Loucy (cell line): ENCODE measurements around the gene DDX60.
"Not testable (repeated sequence)": the region's sequence is repeated elsewhere in the genome, so short reads cannot be mapped to it uniquely, and the experiment has no call there.

ENCODE experiments used
- H2AFZ ChIP-seq: fragments of 200-600 bp; sonication (generic); 2 replicates; pipeline ENCODE4 v1.6.0; 2016; ENCODE audit warnings: antibody characterized with exemption, mild to moderate bottlenecking, low read length, moderate library complexity
- H3F3A ChIP-seq: fragments of 200-600 bp; 2 replicates; pipeline ENCODE4 v1.6.0; 2016; ENCODE audit warnings: antibody characterized with exemption, low read depth, mild to moderate bottlenecking
- H3K27me3 ChIP-seq: fragments of 200-600 bp; sonication (generic); 2 replicates; pipeline ENCODE4 v1.6.1; 2014; ENCODE audit warnings: low read length, mild to moderate bottlenecking; ENCODE audit not compliant: insufficient read depth, poor library complexity, severe bottlenecking
- H3K36me3 ChIP-seq: fragments of 200-600 bp; sonication (generic); 2 replicates; pipeline ENCODE4 v1.6.1; 2016; ENCODE audit warnings: low read length; ENCODE audit not compliant: insufficient read depth
- H3K4me1 ChIP-seq: fragments of 200-600 bp; sonication (generic); 2 replicates; pipeline ENCODE4 v1.5.1; 2014; ENCODE audit warnings: low read length, mild to moderate bottlenecking; ENCODE audit not compliant: insufficient read depth, poor library complexity, severe bottlenecking
- H3K4me2 ChIP-seq: fragments of 200-600 bp; sonication (generic); 2 replicates; pipeline ENCODE4 v1.6.0; 2014; ENCODE audit warnings: antibody characterized with exemption, low read length, low read depth, mild to moderate bottlenecking; ENCODE audit not compliant: poor library complexity, severe bottlenecking
- H3K4me3 ChIP-seq: fragments of 200-600 bp; sonication (generic); 2 replicates; pipeline ENCODE4 v1.5.1; 2014; ENCODE audit warnings: low read length, mild to moderate bottlenecking, mixed read lengths; ENCODE audit not compliant: poor library complexity, severe bottlenecking
- H3K79me2 ChIP-seq: fragments of 200-600 bp; sonication (generic); 2 replicates; pipeline ENCODE4 v1.6.1; 2014; ENCODE audit warnings: low read length; ENCODE audit not compliant: insufficient read depth
- H3K9ac ChIP-seq: fragments of 200-600 bp; sonication (generic); 2 replicates; pipeline ENCODE4 v1.6.0; 2014; ENCODE audit warnings: mild to moderate bottlenecking, low read depth, low read length, moderate library complexity; ENCODE audit not compliant: poor library complexity, severe bottlenecking
- H3K9me2 ChIP-seq: fragments of 200-600 bp; sonication (generic); replicated peaks from 2 replicates; pipeline ENCODE4 v1.6.1; 2016; ENCODE audit warnings: low read depth, low read length, mixed read lengths
- H3K9me3 ChIP-seq: fragments of 200-600 bp; sonication (generic); 2 replicates; pipeline ENCODE4 v1.6.1; 2014; ENCODE audit warnings: mild to moderate bottlenecking, antibody characterized with exemption, low read length, low read depth; ENCODE audit not compliant: insufficient read depth
- H4K20me1 ChIP-seq: fragments of 200-600 bp; sonication (generic); 2 replicates; pipeline ENCODE4 v1.6.0; 2014; ENCODE audit warnings: antibody characterized with exemption, low read length, mild to moderate bottlenecking; ENCODE audit not compliant: insufficient read depth, poor library complexity, severe bottlenecking
- CTCF ChIP-seq: fragments of 200-600 bp; sonication (generic); conservative IDR thresholded peaks from 2 replicates; pipeline ENCODE4 v1.5.1; 2014; ENCODE audit warnings: mild to moderate bottlenecking, antibody characterized with exemption, low read length
- EZH2phosphoT487 ChIP-seq: fragments of 200-600 bp; IDR thresholded peaks from 2 replicates; pipeline ENCODE4 v1.6.1; 2018; ENCODE audit warnings: antibody characterized with exemption, mild to moderate bottlenecking, moderate library complexity, borderline replicate concordance

The DDX60 gene

GRCh38 chr4:168218645-168219044, 99.9 kb downstream of the DDX60 start:
- Histone ChIP-seq H3K4me3 (no peak overlapping the region), H3F3A (no peaks in the 10 kb centered on the region), H4K20me1 (no peaks in the 10 kb centered on the region), H3K36me3 (no peaks in the 10 kb centered on the region), H3K4me2 (no peak overlapping the region), H3K4me1 (no peaks in the 10 kb centered on the region), H3K9ac (no peak overlapping the region), H3K9me2 (no peaks in the 10 kb centered on the region), H2AFZ (no peak overlapping the region), H3K27me3 (no peaks in the 10 kb centered on the region), H3K9me3 (no peaks in the 10 kb centered on the region), H3K79me2 (no peaks in the 10 kb centered on the region)
- TF ChIP-seq EZH2phosphoT487 (no peak), CTCF (no peak)

GRCh38 chr4:168213511-168213910, 105.0 kb downstream of the DDX60 start:
- H3K27me3 ChIP-seq, H2AFZ ChIP-seq, H3K4me1 ChIP-seq, H3K4me2 ChIP-seq, H3F3A ChIP-seq, H4K20me1 ChIP-seq, H3K9me2 ChIP-seq, H3K4me3 ChIP-seq, H3K9me3 ChIP-seq, H3K79me2 ChIP-seq, H3K36me3 ChIP-seq, H3K9ac ChIP-seq: not testable (repeated sequence)

GRCh38 chr4:168212656-168213055, 105.9 kb downstream of the DDX60 start:
- Histone ChIP-seq H3K9me2 (no peaks in the 10 kb centered on the region), H2AFZ (no peak overlapping the region), H3F3A (no peaks in the 10 kb centered on the region), H3K4me2 (no peak overlapping the region), H3K9ac (no peak overlapping the region), H3K4me1 (no peaks in the 10 kb centered on the region), H3K27me3 (no peaks in the 10 kb centered on the region), H4K20me1 (no peaks in the 10 kb centered on the region), H3K4me3 (no peak overlapping the region), H3K79me2 (no peaks in the 10 kb centered on the region), H3K36me3 (no peaks in the 10 kb centered on the region), H3K9me3 (no peaks in the 10 kb centered on the region)
- TF ChIP-seq CTCF = no peak
- TF ChIP-seq EZH2phosphoT487 = no peak

GRCh38 chr4:168208957-168209614, 109.5 kb downstream of the DDX60 start:
- H3K79me2 ChIP-seq = no peaks in the 10 kb centered on the region
- H3K36me3 ChIP-seq = no peaks in the 10 kb centered on the region
- no peak for TF ChIP-seq EZH2phosphoT487
- no peak for TF ChIP-seq CTCF
- no peaks in the 10 kb centered on the region for H4K20me1 ChIP-seq
- H3K27me3 ChIP-seq = no peaks in the 10 kb centered on the region
- no peaks in the 10 kb centered on the region for H3K9me2 ChIP-seq
- no peak overlapping the region for H3K9ac ChIP-seq
- no peak overlapping the region for H3K4me3 ChIP-seq
- H2AFZ ChIP-seq = no peak overlapping the region
- H3K9me3 ChIP-seq = 0 out of 2 replicates have a peak, but pooled peaks cover 3% of the 10 kb centered on the region
- no peaks in the 10 kb centered on the region for H3K4me1 ChIP-seq
- H3K4me2 ChIP-seq = no peak overlapping the region
- H3F3A ChIP-seq = no peaks in the 10 kb centered on the region
